ENCODE results near the gene CFAP251. TPM values are rescaled to one million over a fixed set of nuclear protein-coding genes. Genes with fewer than 3 reads are reported as not detected.

The CFAP251 gene
- total and polyA plus RNA-seq, 2 of the 8 experiments (the other 6 are each of a cell fraction or from before 2014, with no cell fraction given), result 1.8 to 2.9 TPM

DNA sequence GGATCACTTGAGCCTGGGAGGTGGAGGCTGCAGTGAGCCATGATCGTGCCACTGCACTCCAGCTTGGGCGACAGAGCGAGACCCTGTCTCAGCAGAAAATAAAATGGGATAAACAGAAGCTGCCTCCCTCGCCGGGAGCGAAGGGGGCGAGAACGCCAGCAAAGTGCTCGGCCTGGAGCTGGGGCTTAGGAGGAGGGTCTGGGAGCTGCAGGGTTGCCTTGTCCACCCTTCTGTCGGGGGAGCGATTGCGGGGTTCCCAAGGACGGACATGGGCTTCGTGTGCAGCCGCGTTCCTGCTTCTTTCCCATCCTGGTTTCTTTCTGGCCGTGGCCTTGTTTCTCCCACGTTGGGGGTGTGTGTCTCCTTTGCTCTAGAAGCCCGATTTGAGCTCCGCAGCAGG, 132.3 kb downstream of the CFAP251 start (continued):
- TF ChIP-seq CHD7 (IDR thresholded peaks at IDR 0.05; ENCODE audit: insufficient replicate concordance, low read length), result no peak
- no peak for TF ChIP-seq NANOG (IDR thresholded peaks at IDR 0.05; ENCODE audit: insufficient read depth, low read depth, low read length, poor library complexity, severe bottlenecking)
- no peak for TF ChIP-seq RNF2 (IDR thresholded peaks at IDR 0.05; ENCODE audit: borderline replicate concordance, low read depth, low read length, missing control alignments, poor library complexity, severe bottlenecking)
- no peak for TF ChIP-seq ZNF274 (IDR thresholded peaks at IDR 0.05; ENCODE audit: borderline replicate concordance, extremely low read depth, low read length)
- no peak for TF ChIP-seq POLR2A (IDR thresholded peaks at IDR 0.05; ENCODE audit: control extremely low read depth in 1 of 2, low read depth in 2 of 2, low read length in 2 of 2)
- TF ChIP-seq, protein P1, sequence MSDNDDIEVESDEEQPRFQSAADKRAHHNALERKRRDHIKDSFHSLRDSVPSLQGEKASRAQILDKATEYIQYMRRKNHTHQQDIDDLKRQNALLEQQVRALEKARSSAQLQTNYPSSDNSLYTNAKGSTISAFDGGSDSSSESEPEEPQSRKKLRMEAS (IDR thresholded peaks at IDR 0.05), result no peak
- no peak for TF ChIP-seq POU5F1 (IDR thresholded peaks at IDR 0.05; ENCODE audit: low read depth, low read length)

All from H1 (cell line).